Osteoblast (primary cell): Measurements from ENCODE around the gene NXN. TPM values are rescaled to one million over a fixed set of nuclear protein-coding genes. Genes with fewer than 3 reads are reported as not detected.
A peak's percentile ranks its signal among the peaks of the same experiment; 100 is the strongest.

Source experiments
- DNase-seq: peaks from one replicate; pipeline ENCODE4 v3.0.0; 2011; ENCODE audit warnings: low spot score, mixed read lengths; ENCODE audit not compliant: insufficient read length; ENCODE audit errors: missing footprints
- H2AFZ ChIP-seq: 2 replicates; pipeline ENCODE4 v1.6.0; 2011; ENCODE audit warnings: mild to moderate bottlenecking, low read length
- H3K27ac ChIP-seq: 2 replicates; pipeline ENCODE4 v1.5.1; 2011; ENCODE audit warnings: mild to moderate bottlenecking, low read depth, low read length, moderate library complexity
- H3K27me3 ChIP-seq: 2 replicates; pipeline ENCODE4 v1.6.0; 2012; ENCODE audit warnings: mild to moderate bottlenecking, control low read depth, inconsistent platforms, low read length, moderate library complexity; ENCODE audit not compliant: insufficient read depth
- H3K36me3 ChIP-seq: 2 replicates; pipeline ENCODE4 v1.5.1; 2011; ENCODE audit warnings: mild to moderate bottlenecking, low read length, control low read depth, moderate library complexity; ENCODE audit not compliant: insufficient read depth
- H3K4me1 ChIP-seq: 2 replicates; pipeline ENCODE4 v1.5.1; 2011; ENCODE audit warnings: mild to moderate bottlenecking, low read length, control low read depth, moderate library complexity; ENCODE audit not compliant: insufficient read depth
- H3K4me2 ChIP-seq: 2 replicates; pipeline ENCODE4 v1.6.0; 2011; ENCODE audit warnings: mild to moderate bottlenecking, low read length; ENCODE audit not compliant: insufficient read depth
- H3K4me3 ChIP-seq: fragments of 200-600 bp; sonication (generic); 3 replicates; pipeline ENCODE4 v1.5.1; 2012; ENCODE audit warnings: mild to moderate bottlenecking, low read length, inconsistent platforms; ENCODE audit not compliant: insufficient read depth
- H3K79me2 ChIP-seq: 2 replicates; pipeline ENCODE4 v1.6.0; 2012; ENCODE audit warnings: mild to moderate bottlenecking, low read length, control low read depth, inconsistent platforms; ENCODE audit not compliant: insufficient read depth
- H3K9me3 ChIP-seq: 2 replicates; pipeline ENCODE4 v1.5.1; 2011; ENCODE audit warnings: low read depth, low read length, control low read depth
- H4K20me1 ChIP-seq: 2 replicates; pipeline ENCODE4 v1.6.0; 2012; ENCODE audit warnings: mild to moderate bottlenecking, low read length, control low read depth; ENCODE audit not compliant: insufficient read depth
- total RNA-seq: library from RNA; depleted of rRNA; stranded (reverse); fragments of >200 nt; gene quantifications from 2 replicates; pipeline ENCODE4 v1.2.3, GENCODE V29; 2012
- TF ChIP-seq, protein P1 (sequence below): IDR thresholded peaks from 2 replicates; pipeline ENCODE4 v1.5.1; 2011; ENCODE audit warnings: mild to moderate bottlenecking, low read depth, low read length, moderate library complexity; ENCODE audit errors: extremely low read depth

The NXN gene
- total RNA-seq, 1 donor: 68.8 TPM

DNA sequence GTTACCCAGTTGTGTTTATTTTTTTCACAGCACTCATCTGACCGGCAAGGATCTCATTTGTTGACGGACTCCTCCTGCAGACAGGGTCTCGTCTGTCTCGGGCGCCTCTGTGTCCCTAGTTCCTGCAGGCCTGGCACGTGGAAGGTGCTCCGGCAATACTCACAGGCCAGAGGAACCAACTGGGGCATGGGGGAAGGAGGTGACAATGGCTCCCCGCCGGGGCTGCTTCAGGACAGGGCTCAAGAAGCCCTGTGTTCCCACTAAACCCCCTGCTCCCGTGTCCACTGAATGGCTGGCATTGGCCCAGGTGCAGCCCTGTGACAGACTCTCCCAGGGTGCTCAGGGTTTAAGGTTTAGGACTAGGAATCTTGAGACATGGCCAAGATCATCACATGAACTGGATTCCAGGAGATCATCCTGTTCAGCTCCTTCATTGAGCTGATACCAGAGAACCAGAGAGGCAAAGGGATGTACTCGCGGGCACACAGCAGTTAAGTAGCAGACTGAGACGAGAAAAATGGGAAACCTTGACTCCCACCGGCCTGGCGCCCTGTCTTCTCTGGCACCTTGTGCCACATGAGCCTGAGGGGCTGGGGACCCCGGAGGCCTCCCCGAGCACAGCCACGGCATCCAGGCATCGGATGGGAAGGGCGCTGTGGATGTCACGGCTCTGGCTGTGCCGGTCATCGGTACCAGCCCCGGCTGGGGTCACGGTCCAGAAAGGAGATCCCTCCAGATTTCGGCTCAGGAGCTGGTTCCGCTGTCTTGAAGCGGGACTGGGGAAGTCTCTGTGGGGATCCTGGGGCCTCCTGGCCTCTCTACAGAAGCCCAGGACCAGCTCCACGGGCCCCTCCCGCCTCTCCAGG is 46.4 kb upstream of the NXN start:
- Histone ChIP-seq H3K27ac (no peak overlapping the region), H3K27me3 (no peaks in the 10 kb centered on the region), H3K4me2 (no peak overlapping the region), H4K20me1 (peaks cover 14% of the 10 kb centered on the region), H2AFZ (no peak overlapping the region), H3K36me3 (no peaks in the 10 kb centered on the region), H3K79me2 (peaks cover 14% of the 10 kb centered on the region), H3K4me1 (peaks cover 10% of the 10 kb centered on the region), H3K4me3 (no peak overlapping the region), H3K9me3 (no peaks in the 10 kb centered on the region)
- TF ChIP-seq, protein P1, sequence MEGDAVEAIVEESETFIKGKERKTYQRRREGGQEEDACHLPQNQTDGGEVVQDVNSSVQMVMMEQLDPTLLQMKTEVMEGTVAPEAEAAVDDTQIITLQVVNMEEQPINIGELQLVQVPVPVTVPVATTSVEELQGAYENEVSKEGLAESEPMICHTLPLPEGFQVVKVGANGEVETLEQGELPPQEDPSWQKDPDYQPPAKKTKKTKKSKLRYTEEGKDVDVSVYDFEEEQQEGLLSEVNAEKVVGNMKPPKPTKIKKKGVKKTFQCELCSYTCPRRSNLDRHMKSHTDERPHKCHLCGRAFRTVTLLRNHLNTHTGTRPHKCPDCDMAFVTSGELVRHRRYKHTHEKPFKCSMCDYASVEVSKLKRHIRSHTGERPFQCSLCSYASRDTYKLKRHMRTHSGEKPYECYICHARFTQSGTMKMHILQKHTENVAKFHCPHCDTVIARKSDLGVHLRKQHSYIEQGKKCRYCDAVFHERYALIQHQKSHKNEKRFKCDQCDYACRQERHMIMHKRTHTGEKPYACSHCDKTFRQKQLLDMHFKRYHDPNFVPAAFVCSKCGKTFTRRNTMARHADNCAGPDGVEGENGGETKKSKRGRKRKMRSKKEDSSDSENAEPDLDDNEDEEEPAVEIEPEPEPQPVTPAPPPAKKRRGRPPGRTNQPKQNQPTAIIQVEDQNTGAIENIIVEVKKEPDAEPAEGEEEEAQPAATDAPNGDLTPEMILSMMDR: no peak
- DNase-seq: peak; percentile 86

DNA sequence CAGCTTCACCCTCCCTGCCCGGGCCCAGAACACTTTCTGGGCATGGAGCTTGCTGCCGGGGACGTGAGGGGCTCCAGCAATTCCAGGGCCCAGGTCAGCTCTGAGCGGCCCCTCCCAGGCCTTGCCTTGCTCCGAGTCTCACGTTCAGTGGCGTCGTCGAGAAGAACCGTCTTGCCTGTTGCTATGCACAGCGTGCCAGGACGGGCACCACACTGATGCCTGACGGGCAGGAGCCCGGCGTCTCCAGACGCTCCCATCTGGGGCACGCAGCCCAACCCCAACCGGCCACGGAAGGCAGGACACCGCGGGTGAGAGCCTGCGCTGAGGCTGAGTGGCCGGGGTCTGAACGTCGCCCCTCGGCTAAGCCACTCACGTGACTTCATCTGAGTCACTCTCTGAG is 44.5 kb upstream of the NXN start:
- Histone ChIP-seq H3K27me3 (no peaks in the 10 kb centered on the region), H3K36me3 (no peaks in the 10 kb centered on the region), H3K4me3 (no peak overlapping the region), H2AFZ (no peak overlapping the region), H4K20me1 (peaks cover under 1% of the 10 kb centered on the region), H3K4me1 (peaks cover 4% of the 10 kb centered on the region), H3K4me2 (no peak overlapping the region), H3K27ac (no peak overlapping the region), H3K9me3 (no peaks in the 10 kb centered on the region), H3K79me2 (peaks cover 9% of the 10 kb centered on the region)
- TF ChIP-seq, protein P1: no peak
- no peak for DNase-seq

DNA sequence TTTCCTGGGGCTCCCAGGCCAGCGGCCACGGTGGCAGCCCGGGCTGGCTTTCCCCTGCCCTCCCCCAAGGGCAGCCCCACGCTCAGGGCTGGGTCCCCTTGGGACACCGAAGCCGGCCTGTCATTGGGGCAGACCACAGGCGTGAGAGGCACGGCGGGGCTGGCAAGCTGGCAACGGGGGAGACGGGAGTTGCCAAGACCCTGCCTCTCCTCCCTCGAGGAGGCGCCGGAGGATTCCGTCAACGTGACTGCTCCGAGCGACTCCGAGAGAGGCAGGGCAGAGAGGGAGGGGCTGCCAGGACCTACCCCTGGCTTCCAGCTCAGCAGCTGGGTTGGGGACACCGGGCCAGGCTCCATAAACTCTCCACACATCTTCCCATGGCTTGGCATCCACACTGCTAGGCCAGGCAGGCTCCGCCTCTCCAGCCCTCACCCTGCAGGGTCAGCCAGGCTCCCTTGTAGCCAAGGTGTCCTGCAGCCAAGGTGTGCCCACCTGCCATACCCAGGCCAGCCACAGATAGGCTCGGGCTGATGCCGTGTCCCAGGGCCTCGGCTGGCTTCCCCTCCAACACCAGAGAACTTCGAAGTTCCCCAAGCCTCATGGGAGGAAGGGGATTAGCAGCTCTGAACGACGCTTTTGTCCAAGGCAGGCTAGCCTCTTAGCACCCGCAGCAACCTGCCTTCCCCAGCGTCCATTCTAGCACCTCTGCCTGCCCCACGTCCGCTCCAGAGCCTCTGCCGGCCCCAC is 42.9 kb upstream of the NXN start:
- Histone ChIP-seq H3K27me3 (no peaks in the 10 kb centered on the region), H3K4me2 (no peak overlapping the region), H3K9me3 (no peaks in the 10 kb centered on the region), H4K20me1 (no peaks in the 10 kb centered on the region), H3K4me1 (no peaks in the 10 kb centered on the region), H3K4me3 (no peak overlapping the region), H2AFZ (no peak overlapping the region), H3K27ac (no peak overlapping the region), H3K36me3 (no peaks in the 10 kb centered on the region), H3K79me2 (peaks cover 3% of the 10 kb centered on the region)
- no peak for DNase-seq
- TF ChIP-seq, protein P1: no peak

DNA sequence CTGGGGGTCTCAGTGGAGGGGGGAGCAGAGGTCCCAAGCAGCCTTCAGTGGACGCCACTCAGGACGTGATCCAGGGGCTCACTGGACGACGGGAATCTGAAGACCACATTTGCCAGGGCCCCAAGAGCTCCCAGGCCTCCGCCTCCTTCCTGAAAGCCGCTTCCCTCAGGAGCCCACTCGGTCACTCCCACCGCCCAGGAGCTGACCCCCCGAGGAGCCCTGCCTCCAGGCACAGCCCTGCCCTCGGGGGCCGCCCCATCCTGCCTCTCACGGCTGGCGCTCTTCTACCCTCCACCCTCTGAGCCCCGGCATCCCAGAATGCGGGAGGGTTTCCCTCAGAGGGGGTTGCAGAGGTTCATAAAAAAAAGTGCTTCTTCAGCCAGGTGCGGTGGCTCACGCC is 41.6 kb upstream of the NXN start:
- DNase-seq: no peak
- Histone ChIP-seq H3K27ac (no peak overlapping the region), H3K79me2 (peaks cover 3% of the 10 kb centered on the region), H3K4me2 (no peak overlapping the region), H4K20me1 (peaks cover 3% of the 10 kb centered on the region), H3K9me3 (no peaks in the 10 kb centered on the region), H2AFZ (no peak overlapping the region), H3K36me3 (no peaks in the 10 kb centered on the region), H3K27me3 (no peaks in the 10 kb centered on the region), H3K4me1 (no peaks in the 10 kb centered on the region), H3K4me3 (no peak overlapping the region)
- TF ChIP-seq, protein P1: no peak
